Measurements from ENCODE around the gene COL6A2. TPM values are rescaled to one million over a fixed set of nuclear protein-coding genes. Genes with fewer than 3 reads are reported as not detected.

COL6A2 gene
- total and polyA plus RNA-seq, 2 donors = 55.2 to 182 TPM

Other genes with a start within 250 kb of the COL6A2 start
- 39.0 TPM for gene COL6A1, start 116.3 kb upstream of the COL6A2 start, total RNA-seq
- 115 TPM for gene COL6A1, start 116.3 kb upstream of the COL6A2 start, polyA plus RNA-seq
- 0.09 TPM for gene FTCD, start 57.5 kb downstream of the COL6A2 start, total RNA-seq
- 1.6 TPM for gene FTCD, start 57.5 kb downstream of the COL6A2 start, polyA plus RNA-seq
- gene SPATC1L, start 86.3 kb downstream of the COL6A2 start, total RNA-seq = 4.8 TPM
- 9.6 TPM for gene SPATC1L, start 86.3 kb downstream of the COL6A2 start, polyA plus RNA-seq
- 15.4 TPM for gene LSS, start 130.7 kb downstream of the COL6A2 start, total RNA-seq
- gene LSS, start 130.7 kb downstream of the COL6A2 start, polyA plus RNA-seq = 14.9 TPM
- 38.1 TPM for gene MCM3AP, start 187.5 kb downstream of the COL6A2 start, total RNA-seq
- 80.4 TPM for gene MCM3AP, start 187.5 kb downstream of the COL6A2 start, polyA plus RNA-seq
- gene YBEY, start 188.2 kb downstream of the COL6A2 start, total RNA-seq = 17.2 TPM
- 27.8 TPM for gene YBEY, start 188.2 kb downstream of the COL6A2 start, polyA plus RNA-seq
- gene C21orf58, start 225.8 kb downstream of the COL6A2 start, total RNA-seq = 7.3 TPM
- 3.4 TPM for gene C21orf58, start 225.8 kb downstream of the COL6A2 start, polyA plus RNA-seq
- 20.7 TPM for gene PCNT, start 226.0 kb downstream of the COL6A2 start, total RNA-seq
- gene PCNT, start 226.0 kb downstream of the COL6A2 start, polyA plus RNA-seq = 16.7 TPM